ENCODE data around the gene NCKAP5.

GRCh38 chr2:133252780-133253355, 315.4 kb downstream of the NCKAP5 start:
- TF ChIP-seq SUZ12 (IDR thresholded peaks at IDR 0.05; ENCODE audit: extremely low read depth, insufficient read depth, insufficient read length) (no peak), YY1 (IDR thresholded peaks at IDR 0.05; ENCODE audit: insufficient read depth, insufficient read length) (no peak), ZNF274 (IDR thresholded peaks at IDR 0.05; ENCODE audit: low read depth, low read length) (no peak)

Measured in NT2/D1 (cell line).